ENCODE results near the gene PCNP.

PCNP gene

GRCh38 chr3:101633186-101633585 lies 59.2 kb downstream of the PCNP start:
- POLR2A ChIA-PET = no interaction called here
- TF ChIP-seq PRDM10 (tag by site-specific recombination; IDR thresholded peaks at IDR 0.05) = no peak
- TF ChIP-seq ZNF664 (tag by site-specific recombination; IDR thresholded peaks at IDR 0.05) = no peak
- TF ChIP-seq ZNF223 (tag by site-specific recombination; IDR thresholded peaks at IDR 0.05) = no peak
- TF ChIP-seq ZNF398 (tag by site-specific recombination; IDR thresholded peaks at IDR 0.05) = no peak
- no peak for TF ChIP-seq SP7 (tag by site-specific recombination; IDR thresholded peaks at IDR 0.05)
- TF ChIP-seq ZNF211 (tag by site-specific recombination; IDR thresholded peaks at IDR 0.05; ENCODE audit: low read depth) = no peak
- no peak for TF ChIP-seq ZNF394 (tag by site-specific recombination; IDR thresholded peaks at IDR 0.05; ENCODE audit: borderline replicate concordance)
- TF ChIP-seq MYNN (tag by site-specific recombination; IDR thresholded peaks at IDR 0.05; ENCODE audit: borderline replicate concordance) = no peak
- TF ChIP-seq GLI2 (tag by site-specific recombination; IDR thresholded peaks at IDR 0.05; ENCODE audit: borderline replicate concordance, low read depth) = no peak
- no peak for TF ChIP-seq ATF2 (tag by site-specific recombination; IDR thresholded peaks at IDR 0.05; ENCODE audit: low read depth)
- Histone ChIP-seq H3K36me3 (ENCODE audit: control insufficient read depth in 2 of 2, insufficient read depth in 1 of 2, low read length in 2 of 2) (no peaks in the 10 kb centered on the region), H3K9me3 (ENCODE audit: control insufficient read depth, insufficient read depth, low read depth, low read length) (no peaks in the 10 kb centered on the region), H3K4me3 (ENCODE audit: low read depth, low read length) (no peak overlapping the region), H3K4me1 (ENCODE audit: control insufficient read depth, insufficient read depth, low read length) (no peaks in the 10 kb centered on the region), H3K27ac (ENCODE audit: extremely low read depth, low read depth, low read length) (no peak overlapping the region)
- CTCF ChIA-PET = no interaction called here

- no peak for TF ChIP-seq ZNF23 (tag by site-specific recombination; IDR thresholded peaks at IDR 0.05; ENCODE audit: borderline replicate concordance)
- no peak for TF ChIP-seq BCL11A (tag by site-specific recombination; IDR thresholded peaks at IDR 0.05; ENCODE audit: low read depth)
- no peak for TF ChIP-seq ZNF692 (tag by site-specific recombination; IDR thresholded peaks at IDR 0.05)
- no peak for TF ChIP-seq ZNF580 (tag by site-specific recombination; IDR thresholded peaks at IDR 0.05)
- TF ChIP-seq HOXA7 (CRISPR knock-in tag; IDR thresholded peaks at IDR 0.05; ENCODE audit: borderline replicate concordance) = no peak
- TF ChIP-seq ZSCAN18 (tag by site-specific recombination; IDR thresholded peaks at IDR 0.05) = no peak
- no peak overlapping the region for H3K27ac ChIP-seq (ENCODE audit: extremely low read depth, low read depth, low read length)
- ChIA-PET CTCF (no interaction called here), POLR2A (no interaction called here)
- no peaks in the 10 kb centered on the region for H3K9me3 ChIP-seq (ENCODE audit: control insufficient read depth, insufficient read depth, low read depth, low read length)
- H3K36me3 ChIP-seq (ENCODE audit: control insufficient read depth in 2 of 2, insufficient read depth in 1 of 2, low read length in 2 of 2) = no peaks in the 10 kb centered on the region
- H3K4me1 ChIP-seq (ENCODE audit: control insufficient read depth, insufficient read depth, low read length) = no peaks in the 10 kb centered on the region
- H3K4me3 ChIP-seq (ENCODE audit: low read depth, low read length) = no peak overlapping the region
These were observed 60.7 kb downstream of the PCNP start for GRCh38 chr3:101634591-101635196.
